ENCODE data around the gene PER2.

Gene PER2

DNA sequence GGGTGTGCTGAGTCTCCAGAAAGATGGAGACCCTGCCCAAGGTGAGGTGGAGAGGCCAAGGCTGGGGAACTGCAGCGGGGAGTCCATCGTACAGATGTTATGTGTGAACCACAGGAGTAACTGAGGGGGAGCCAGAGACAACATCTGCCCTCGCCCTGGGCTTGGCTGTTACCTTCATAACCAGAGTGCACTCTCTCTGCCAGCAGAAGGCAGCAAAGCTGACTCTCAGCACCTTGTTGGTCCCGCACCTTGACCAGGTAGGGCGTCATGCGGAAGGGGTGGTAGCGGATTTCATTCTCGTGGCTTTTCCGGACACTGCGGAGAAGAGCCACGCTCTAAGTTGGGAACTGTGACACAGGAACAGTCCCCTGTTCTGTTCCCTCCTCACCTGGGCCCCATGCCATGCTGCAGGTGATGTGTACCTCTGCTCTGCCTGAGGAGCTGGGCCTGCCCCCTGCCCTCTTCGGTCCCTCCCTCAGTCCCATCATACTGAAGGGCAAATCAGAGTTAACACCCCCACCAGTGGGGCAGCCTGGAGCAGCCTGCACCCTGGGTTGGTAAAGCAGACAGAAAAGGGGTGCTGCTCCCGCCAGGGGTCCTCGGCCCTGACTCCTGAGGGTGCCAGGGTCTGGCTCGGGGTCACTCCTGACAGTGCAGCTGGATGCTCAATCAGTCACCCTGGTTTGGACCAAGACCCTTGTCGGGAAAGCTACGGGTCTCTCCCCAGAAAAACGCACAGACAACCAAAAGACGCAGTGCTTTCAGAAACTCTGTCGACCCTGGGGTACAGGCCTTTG lies 20.3 kb downstream of the PER2 start:
- TF ChIP-seq, protein P1, sequence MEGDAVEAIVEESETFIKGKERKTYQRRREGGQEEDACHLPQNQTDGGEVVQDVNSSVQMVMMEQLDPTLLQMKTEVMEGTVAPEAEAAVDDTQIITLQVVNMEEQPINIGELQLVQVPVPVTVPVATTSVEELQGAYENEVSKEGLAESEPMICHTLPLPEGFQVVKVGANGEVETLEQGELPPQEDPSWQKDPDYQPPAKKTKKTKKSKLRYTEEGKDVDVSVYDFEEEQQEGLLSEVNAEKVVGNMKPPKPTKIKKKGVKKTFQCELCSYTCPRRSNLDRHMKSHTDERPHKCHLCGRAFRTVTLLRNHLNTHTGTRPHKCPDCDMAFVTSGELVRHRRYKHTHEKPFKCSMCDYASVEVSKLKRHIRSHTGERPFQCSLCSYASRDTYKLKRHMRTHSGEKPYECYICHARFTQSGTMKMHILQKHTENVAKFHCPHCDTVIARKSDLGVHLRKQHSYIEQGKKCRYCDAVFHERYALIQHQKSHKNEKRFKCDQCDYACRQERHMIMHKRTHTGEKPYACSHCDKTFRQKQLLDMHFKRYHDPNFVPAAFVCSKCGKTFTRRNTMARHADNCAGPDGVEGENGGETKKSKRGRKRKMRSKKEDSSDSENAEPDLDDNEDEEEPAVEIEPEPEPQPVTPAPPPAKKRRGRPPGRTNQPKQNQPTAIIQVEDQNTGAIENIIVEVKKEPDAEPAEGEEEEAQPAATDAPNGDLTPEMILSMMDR (IDR thresholded peaks at IDR 0.05; ENCODE audit: borderline replicate concordance, control extremely low read depth, extremely low read depth, insufficient read depth, missing control alignments), result no peak
- in situ Hi-C loops (cut with MboI; ENCODE audit: low sequenced_read_pairs, unreplicated experiment), result no loop called here
- no peak for DNase-seq (ENCODE audit: low spot score)

DNA sequence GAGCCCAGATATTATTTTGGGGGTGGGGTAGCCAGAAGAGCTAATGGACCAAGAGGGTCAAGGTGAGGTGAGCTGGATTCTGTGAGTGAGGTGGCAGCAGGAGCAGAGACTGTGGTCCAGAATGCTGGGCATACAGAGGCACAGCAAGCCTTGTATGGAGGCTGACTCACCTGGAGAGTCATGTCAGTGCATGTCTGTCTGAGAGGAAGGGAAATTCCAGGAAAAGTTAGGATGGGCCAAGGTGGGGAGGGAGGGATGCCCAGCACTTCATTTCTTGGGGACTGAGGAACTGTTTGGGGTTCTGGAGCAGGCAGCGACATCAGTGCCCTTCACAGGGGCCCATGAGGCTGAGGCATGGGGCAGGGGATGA lies 21.1 kb downstream of the PER2 start:
- DNase-seq (ENCODE audit: low spot score), result no peak
- in situ Hi-C loops (cut with MboI; ENCODE audit: low sequenced_read_pairs, unreplicated experiment), result no loop called here
- TF ChIP-seq, protein P1 (IDR thresholded peaks at IDR 0.05; ENCODE audit: borderline replicate concordance, control extremely low read depth, extremely low read depth, insufficient read depth, missing control alignments), result no peak

DNA sequence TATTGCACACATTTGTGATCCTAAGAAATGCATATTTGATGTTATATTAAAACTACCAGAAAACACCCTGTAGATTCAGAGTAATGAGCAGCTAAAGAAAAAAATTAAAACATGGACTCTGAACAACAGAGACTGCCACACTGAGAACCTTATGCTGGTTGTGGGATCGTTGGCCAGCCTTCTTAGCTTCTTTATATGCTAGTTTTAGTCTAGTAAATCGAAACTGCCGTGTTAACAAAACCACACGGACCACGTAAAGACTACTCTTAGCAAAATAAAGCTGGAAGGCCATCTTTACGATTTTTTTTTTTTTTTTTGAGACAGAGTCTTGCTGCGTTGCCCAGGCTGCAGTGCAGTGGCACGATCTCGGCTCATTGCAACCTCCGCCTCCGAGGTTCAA lies 22.8 kb downstream of the PER2 start:
- TF ChIP-seq, protein P1 (IDR thresholded peaks at IDR 0.05; ENCODE audit: borderline replicate concordance, control extremely low read depth, extremely low read depth, insufficient read depth, missing control alignments), result no peak
- DNase-seq (ENCODE audit: low spot score), result no peak
- in situ Hi-C loops (cut with MboI; ENCODE audit: low sequenced_read_pairs, unreplicated experiment), result no loop called here

DNA sequence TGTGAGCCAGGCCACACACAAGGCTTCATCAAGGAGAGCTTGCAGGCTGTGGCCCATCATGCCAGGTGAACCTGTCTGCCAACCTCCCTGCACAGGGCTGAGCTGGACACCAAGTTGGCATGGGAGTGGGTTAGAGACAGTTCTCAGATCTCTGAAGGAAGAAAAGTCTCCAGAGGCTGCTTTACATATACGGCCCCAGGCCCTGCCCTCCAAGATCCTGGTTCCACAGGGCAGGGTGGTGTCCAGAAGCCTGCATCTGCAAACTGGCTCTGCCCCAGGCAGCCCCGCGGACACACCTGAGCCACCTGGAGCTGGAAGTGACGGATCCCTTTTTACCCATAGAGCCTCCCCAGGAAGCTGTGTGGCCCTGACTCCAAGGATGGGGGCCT lies 24.3 kb downstream of the PER2 start:
- no peak for DNase-seq (ENCODE audit: low spot score)
- in situ Hi-C loops (cut with MboI; ENCODE audit: low sequenced_read_pairs, unreplicated experiment), result no loop called here
- TF ChIP-seq, protein P1 (IDR thresholded peaks at IDR 0.05; ENCODE audit: borderline replicate concordance, control extremely low read depth, extremely low read depth, insufficient read depth, missing control alignments), result no peak

DNA sequence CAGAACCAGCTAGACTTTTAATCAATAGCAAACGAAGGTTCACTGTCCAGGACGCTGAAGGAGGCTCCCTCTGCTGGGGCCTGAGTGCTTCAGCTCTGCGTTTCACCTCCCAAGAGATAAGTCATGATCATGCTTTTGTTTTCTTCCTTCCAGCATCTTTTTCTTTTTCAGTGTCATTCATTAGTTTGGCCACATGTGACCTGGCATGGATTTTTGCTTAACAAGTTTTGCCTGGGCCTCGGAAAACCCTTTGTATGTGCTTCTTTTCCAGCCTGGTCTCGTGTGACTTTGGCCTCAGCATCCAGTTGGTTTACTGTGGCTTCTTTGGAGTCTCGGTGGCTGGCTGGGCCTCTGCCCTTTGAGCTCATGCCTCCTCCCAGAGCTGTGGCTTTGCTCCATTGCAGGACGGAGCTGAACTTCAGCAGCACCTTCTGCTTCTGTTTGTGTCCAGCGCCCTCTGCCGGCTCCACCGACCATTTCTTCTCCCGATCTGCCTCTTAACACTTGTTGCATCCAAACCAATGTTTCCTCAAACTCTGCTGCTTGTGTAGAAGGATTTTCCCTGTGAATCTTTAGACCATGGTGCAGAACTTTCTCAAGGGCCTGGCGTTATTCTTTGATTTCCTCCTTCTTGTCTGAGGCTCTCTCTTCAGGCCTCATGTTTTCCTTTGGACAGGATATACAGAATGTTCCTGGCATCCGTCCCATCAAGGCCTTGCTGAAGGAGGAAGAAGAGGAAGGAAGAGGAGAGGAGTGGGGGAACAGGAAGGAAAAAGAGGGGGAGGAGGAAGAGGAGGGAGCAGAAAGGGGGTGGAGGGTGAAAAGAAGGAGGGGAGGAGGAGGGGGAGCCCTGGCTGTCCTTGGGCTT lies 25.0 kb downstream of the PER2 start:
- DNase-seq (ENCODE audit: low spot score), result peak; percentile 86
- TF ChIP-seq, protein P1 (IDR thresholded peaks at IDR 0.05; ENCODE audit: borderline replicate concordance, control extremely low read depth, extremely low read depth, insufficient read depth, missing control alignments), result peak; percentile 69
- in situ Hi-C loops (cut with MboI; ENCODE audit: low sequenced_read_pairs, unreplicated experiment), result no loop called here

DNA sequence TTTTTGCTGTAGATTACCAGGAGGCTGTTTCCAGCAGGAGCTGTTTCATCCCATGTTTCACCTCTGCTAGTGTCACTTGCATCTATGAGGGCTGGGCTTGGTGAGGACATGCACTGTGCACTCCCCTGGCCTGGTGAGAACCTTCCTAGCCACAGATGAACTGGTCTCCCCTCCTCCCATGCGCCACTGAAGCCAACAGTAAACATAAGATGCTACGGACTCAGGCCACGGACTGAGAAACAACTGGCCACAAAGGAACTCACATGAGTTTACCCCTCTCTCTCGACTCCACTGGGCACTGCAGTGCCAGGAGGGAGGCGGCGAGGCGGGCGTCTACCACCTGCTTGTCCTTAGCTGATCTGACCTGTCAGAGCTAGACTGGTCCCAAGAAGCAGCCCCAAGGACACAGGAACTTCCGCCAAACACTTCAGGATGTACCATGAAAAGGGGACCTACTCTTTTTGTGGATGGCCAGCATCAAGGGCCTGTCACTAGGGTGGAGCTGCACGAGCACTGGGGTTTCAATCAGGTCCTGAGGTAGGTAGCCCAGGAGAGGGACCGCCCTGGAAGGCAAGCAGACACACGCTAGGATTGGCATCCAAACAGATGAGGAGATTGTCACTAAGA lies 25.8 kb downstream of the PER2 start:
- in situ Hi-C loops (cut with MboI; ENCODE audit: low sequenced_read_pairs, unreplicated experiment), result no loop called here
- DNase-seq (ENCODE audit: low spot score), result no peak
- TF ChIP-seq, protein P1 (IDR thresholded peaks at IDR 0.05; ENCODE audit: borderline replicate concordance, control extremely low read depth, extremely low read depth, insufficient read depth, missing control alignments), result no peak
